HG03460 (cell line): ENCODE data around the gene C19orf12.

Experiments used
- ATAC-seq: cut with Tn5 transposase; IDR thresholded peaks from one replicate; pipeline ENCODE4 v1.9.1; 2021; ENCODE audit not compliant: unreplicated experiment

Gene C19orf12

GRCh38 chr19:29697523-29698261 lies 17.4 kb downstream of the C19orf12 start:
- ATAC-seq: no peak

GRCh38 chr19:29696565-29696846 lies 18.6 kb downstream of the C19orf12 start:
- no peak for ATAC-seq

GRCh38 chr19:29695765-29696564 lies 19.1 kb downstream of the C19orf12 start:
- ATAC-seq: no peak

GRCh38 chr19:29694669-29695627 lies 20.1 kb downstream of the C19orf12 start:
- ATAC-seq: peak; percentile 97

- ATAC-seq: no peak
These were observed 20.9 kb downstream of the C19orf12 start for GRCh38 chr19:29694161-29694560.

GRCh38 chr19:29690842-29691241 lies 24.2 kb downstream of the C19orf12 start:
- ATAC-seq: no peak

GRCh38 chr19:29687897-29688728 lies 26.9 kb downstream of the C19orf12 start:
- no peak for ATAC-seq

GRCh38 chr19:29687244-29687896 lies 27.7 kb downstream of the C19orf12 start:
- ATAC-seq: no peak

GRCh38 chr19:29686285-29686805 lies 28.7 kb downstream of the C19orf12 start:
- ATAC-seq: no peak

- no peak for ATAC-seq
These were observed 29.7 kb downstream of the C19orf12 start for GRCh38 chr19:29685326-29685725.

- ATAC-seq: no peak
These were observed 32.1 kb downstream of the C19orf12 start for GRCh38 chr19:29683009-29683408.

GRCh38 chr19:29682236-29682895 lies 32.7 kb downstream of the C19orf12 start:
- no peak for ATAC-seq

- ATAC-seq: no peak
These were observed 33.4 kb downstream of the C19orf12 start for GRCh38 chr19:29681422-29682235.

GRCh38 chr19:29680937-29681336 lies 34.1 kb downstream of the C19orf12 start:
- no peak for ATAC-seq

- ATAC-seq: peak; percentile 78
These were observed 34.6 kb downstream of the C19orf12 start for GRCh38 chr19:29680447-29680846.

- ATAC-seq: no peak
These were observed 35.4 kb downstream of the C19orf12 start for GRCh38 chr19:29679598-29680210.

- ATAC-seq: no peak
These were observed 36.5 kb downstream of the C19orf12 start for GRCh38 chr19:29678484-29679106.
